ENCODE data around the gene MSX2. TPM values are rescaled to one million over a fixed set of nuclear protein-coding genes. Genes with fewer than 3 reads are reported as not detected.

MSX2 gene
- total and polyA plus RNA-seq, 2 donors (not counting 1 experiment from before 2014, with no cell fraction given): 1.3 to 4.5 TPM

GRCh38 chr5:174723315-174723978 lies 935 bp upstream of the MSX2 start:
- no peaks in the 10 kb centered on the region for H4K20me1 ChIP-seq (ENCODE audit: control insufficient read depth, extremely low read depth, insufficient read depth, low read length)
- H3K27ac ChIP-seq (ENCODE audit: insufficient read depth, low read length): no peak overlapping the region
- peak overlapping the region; percentile 10 for H3K4me2 ChIP-seq (ENCODE audit: extremely low read depth, insufficient read depth, low read length)
- TF ChIP-seq EZH2 (IDR thresholded peaks at IDR 0.05; ENCODE audit: low read length, missing control alignments): peak; percentile 64
- TF ChIP-seq CTCF (conservative IDR thresholded peaks at IDR 0.05 in 1 of 2, IDR thresholded peaks at IDR 0.05 in 1 of 2; ENCODE audit: low read depth in 1 of 2, low read length in 2 of 2): no peak
- DNase-seq (ENCODE audit: low read depth in 2 of 2): no peak
- H3K4me1 ChIP-seq (ENCODE audit: control insufficient read depth, extremely low read depth, insufficient read depth, low read length): no peaks in the 10 kb centered on the region
- peaks cover 35% of the 10 kb centered on the region for H3K27me3 ChIP-seq (ENCODE audit: control insufficient read depth, insufficient read depth, low read length)
- H3K9ac ChIP-seq (ENCODE audit: insufficient read depth, low read length): no peak overlapping the region
- H2AFZ ChIP-seq (ENCODE audit: low read length): no peak overlapping the region
- H3K36me3 ChIP-seq (ENCODE audit: control insufficient read depth, insufficient read depth, low read length): no peaks in the 10 kb centered on the region
- no peaks in the 10 kb centered on the region for H3K9me3 ChIP-seq (ENCODE audit: control insufficient read depth, insufficient read depth, low read depth, low read length)
- H3K4me3 ChIP-seq (replicated peaks in 1 of 4; ENCODE audit: control extremely low read depth in 1 of 4, insufficient read depth in 1 of 4, low read depth in 3 of 4, low read length in 4 of 4): peak overlapping the region in 2 of 4 experiments; percentile 61 to 72
- no peaks in the 10 kb centered on the region for H3K79me2 ChIP-seq (ENCODE audit: control insufficient read depth, insufficient read depth, low read length)

- Histone ChIP-seq H2AFZ (ENCODE audit: low read length) (no peak overlapping the region), H3K79me2 (ENCODE audit: control insufficient read depth, insufficient read depth, low read length) (no peaks in the 10 kb centered on the region), H3K27ac (ENCODE audit: insufficient read depth, low read length) (no peak overlapping the region), H3K4me3 (replicated peaks in 1 of 4; ENCODE audit: control extremely low read depth in 1 of 4, insufficient read depth in 1 of 4, low read depth in 3 of 4, low read length in 4 of 4) (peak overlapping the region in 3 of 4 experiments; percentile 26 to 72 (median 61)), H3K4me1 (ENCODE audit: control insufficient read depth, extremely low read depth, insufficient read depth, low read length) (no peaks in the 10 kb centered on the region), H3K9me3 (ENCODE audit: control insufficient read depth, insufficient read depth, low read depth, low read length) (no peaks in the 10 kb centered on the region), H3K27me3 (ENCODE audit: control insufficient read depth, insufficient read depth, low read length) (peaks cover 32% of the 10 kb centered on the region), H3K36me3 (ENCODE audit: control insufficient read depth, insufficient read depth, low read length) (no peaks in the 10 kb centered on the region), H4K20me1 (ENCODE audit: control insufficient read depth, extremely low read depth, insufficient read depth, low read length) (no peaks in the 10 kb centered on the region), H3K4me2 (ENCODE audit: extremely low read depth, insufficient read depth, low read length) (peak overlapping the region; percentile 28), H3K9ac (ENCODE audit: insufficient read depth, low read length) (no peak overlapping the region)
- peak; percentile 31 to 37 for DNase-seq (ENCODE audit: low read depth in 2 of 2)
- TF ChIP-seq EZH2 (IDR thresholded peaks at IDR 0.05; ENCODE audit: low read length, missing control alignments) (no peak), CTCF (conservative IDR thresholded peaks at IDR 0.05 in 1 of 2, IDR thresholded peaks at IDR 0.05 in 1 of 2; ENCODE audit: low read depth in 1 of 2, low read length in 2 of 2) (peak in 1 of 2 donors; percentile 10)
These were observed 351 bp upstream of the MSX2 start for GRCh38 chr5:174723979-174724483.

GRCh38 chr5:174725261-174725990 lies 1.0 kb downstream of the MSX2 start:
- H3K36me3 ChIP-seq (ENCODE audit: control insufficient read depth, insufficient read depth, low read length): no peaks in the 10 kb centered on the region
- TF ChIP-seq CTCF (conservative IDR thresholded peaks at IDR 0.05 in 1 of 2, IDR thresholded peaks at IDR 0.05 in 1 of 2; ENCODE audit: low read depth in 1 of 2, low read length in 2 of 2) (no peak), EZH2 (IDR thresholded peaks at IDR 0.05; ENCODE audit: low read length, missing control alignments) (no peak)
- H3K79me2 ChIP-seq (ENCODE audit: control insufficient read depth, insufficient read depth, low read length): no peaks in the 10 kb centered on the region
- H4K20me1 ChIP-seq (ENCODE audit: control insufficient read depth, extremely low read depth, insufficient read depth, low read length): no peaks in the 10 kb centered on the region
- no peaks in the 10 kb centered on the region for H3K4me1 ChIP-seq (ENCODE audit: control insufficient read depth, extremely low read depth, insufficient read depth, low read length)
- H3K27ac ChIP-seq (ENCODE audit: insufficient read depth, low read length): no peak overlapping the region
- peak overlapping the region; percentile 40 to 73 (median 55) for H3K4me3 ChIP-seq (replicated peaks in 1 of 4; ENCODE audit: control extremely low read depth in 1 of 4, insufficient read depth in 1 of 4, low read depth in 3 of 4, low read length in 4 of 4)
- H3K9me3 ChIP-seq (ENCODE audit: control insufficient read depth, insufficient read depth, low read depth, low read length): no peaks in the 10 kb centered on the region
- peaks cover 26% of the 10 kb centered on the region for H3K27me3 ChIP-seq (ENCODE audit: control insufficient read depth, insufficient read depth, low read length)
- peak in 1 of 2 donors; percentile 28 for DNase-seq (ENCODE audit: low read depth in 2 of 2)
- no peak overlapping the region for H3K9ac ChIP-seq (ENCODE audit: insufficient read depth, low read length)
- H3K4me2 ChIP-seq (ENCODE audit: extremely low read depth, insufficient read depth, low read length): peak overlapping the region; percentile 45
- H2AFZ ChIP-seq (ENCODE audit: low read length): no peak overlapping the region

All from fibroblast of lung (primary cell).